Epithelial cell of proximal tubule (primary cell): ENCODE data around the gene CABLES1. TPM values are rescaled to one million over a fixed set of nuclear protein-coding genes. Genes with fewer than 3 reads are reported as not detected.
A peak's percentile ranks its signal among the peaks of the same experiment; 100 is the strongest.

ENCODE experiments used
- DNase-seq: peaks from one replicate; pipeline ENCODE4 v3.0.0-alpha.2; 2011; ENCODE audit warnings: low read depth
- H3K4me3 ChIP-seq: 2 replicates; pipeline ENCODE4 v1.5.1; 2011; ENCODE audit warnings: low read depth, mild to moderate bottlenecking, low read length
- CTCF ChIP-seq: conservative IDR thresholded peaks from 2 replicates; pipeline ENCODE4 v1.5.1; 2012; ENCODE audit warnings: low read depth, mild to moderate bottlenecking, low read length
- total RNA-seq: library from RNA; depleted of rRNA; stranded (reverse); fragments of >200 nt; gene quantifications from 2 replicates; pipeline ENCODE4 v1.2.3, GENCODE V29; 2015

The CABLES1 gene
- total RNA-seq, 1 donor from 2014 or later: 6.1 TPM

GRCh38 chr18:23137097-23137635 lies 1.9 kb downstream of the CABLES1 start:
- TF ChIP-seq CTCF: no peak
- DNase-seq: no peak
- peak overlapping the region; percentile 89 for H3K4me3 ChIP-seq

GRCh38 chr18:23137788-23138216 lies 2.5 kb downstream of the CABLES1 start:
- H3K4me3 ChIP-seq: peak overlapping the region; percentile 89
- no peak for DNase-seq
- no peak for TF ChIP-seq CTCF

- TF ChIP-seq CTCF: no peak
- no peak for DNase-seq
- peak overlapping the region; percentile 89 for H3K4me3 ChIP-seq
Measured at GRCh38 chr18:23138471-23138870, 3.2 kb downstream of the CABLES1 start.

- no peak for DNase-seq
- no peak overlapping the region for H3K4me3 ChIP-seq
- TF ChIP-seq CTCF: no peak
Measured at GRCh38 chr18:23141104-23141999, 6.1 kb downstream of the CABLES1 start.

- DNase-seq: no peak
- no peak for TF ChIP-seq CTCF
- no peak overlapping the region for H3K4me3 ChIP-seq
Measured at GRCh38 chr18:23142251-23142929, 7.1 kb downstream of the CABLES1 start.

- H3K4me3 ChIP-seq: no peak overlapping the region
- no peak for DNase-seq
- no peak for TF ChIP-seq CTCF
Measured at GRCh38 chr18:23143016-23143814, 7.9 kb downstream of the CABLES1 start.
